ENCODE results near the gene UHRF2. TPM values are rescaled to one million over a fixed set of nuclear protein-coding genes. Genes with fewer than 3 reads are reported as not detected.
A peak's percentile ranks its signal among the peaks of the same experiment; 100 is the strongest.

The UHRF2 gene
- total and polyA plus RNA-seq, 4 experiments from 2014 or later, result 8.7 to 128 (median 70.0) TPM

DNA sequence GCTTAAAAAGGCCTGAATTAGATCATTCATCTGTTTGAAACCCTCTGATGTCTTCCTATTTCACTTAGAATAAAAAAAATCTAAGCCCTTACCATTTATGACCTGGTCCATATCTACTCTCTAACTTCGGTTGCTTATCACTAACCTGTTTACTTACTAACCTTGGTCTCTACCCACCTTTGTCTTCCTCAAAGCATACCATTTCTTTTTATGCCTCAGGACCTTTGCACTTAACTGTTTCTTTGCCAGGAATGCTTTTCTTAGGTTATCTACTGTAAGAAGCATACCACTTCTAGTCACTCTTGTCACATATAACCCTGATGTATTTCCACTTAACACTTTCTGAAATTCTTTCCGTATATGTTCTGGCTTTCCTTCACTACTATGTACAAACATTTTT, 67.0 kb downstream of the UHRF2 start:
- intact Hi-C loops (cut with micrococcal nuclease), result loop anchor here (5.0 kb wide), 1 partner anchor 68 kb away; the partner anchor contains the start of gene UHRF2
- Mint-ChIP-seq H3K27me3 (no peaks in the 10 kb centered on the region), H3K9me3 (no peaks in the 10 kb centered on the region), H3K27ac (no peak overlapping the region), H3K36me3 (peaks cover 25 to 29% of the 10 kb centered on the region in 2 donors), H3K4me3 (no peak overlapping the region), H3K4me1 (peaks cover 0 to 6% (median 2%) of the 10 kb centered on the region in 4 donors)
- ChIA-PET POLR2A (ENCODE audit: partially characterized antibody) (interaction anchor here (0.6 to 1.9 kb wide), 2 partner anchors 62 to 66 kb away, joined by 4 to 5 read pairs; no protein-coding TSS in a partner anchor), CTCF (ENCODE audit: partially characterized antibody) (no interaction called here)
- Histone ChIP-seq H3K36me3 (ENCODE audit: insufficient read depth, low read length) (peaks cover 46% of the 10 kb centered on the region), H3K9me3 (ENCODE audit: control insufficient read depth in 1 of 2, low read length in 2 of 2) (no peaks in the 10 kb centered on the region), H3K4me1 (ENCODE audit: insufficient read depth, low read length) (no peaks in the 10 kb centered on the region), H3K27me3 (ENCODE audit: insufficient read depth, low read length) (no peaks in the 10 kb centered on the region), H3K27ac (ENCODE audit: low read depth, low read length) (no peak overlapping the region), H3K4me3 (ENCODE audit: low read length in 2 of 2) (no peak overlapping the region)
- DNase-seq, result no peak

DNA sequence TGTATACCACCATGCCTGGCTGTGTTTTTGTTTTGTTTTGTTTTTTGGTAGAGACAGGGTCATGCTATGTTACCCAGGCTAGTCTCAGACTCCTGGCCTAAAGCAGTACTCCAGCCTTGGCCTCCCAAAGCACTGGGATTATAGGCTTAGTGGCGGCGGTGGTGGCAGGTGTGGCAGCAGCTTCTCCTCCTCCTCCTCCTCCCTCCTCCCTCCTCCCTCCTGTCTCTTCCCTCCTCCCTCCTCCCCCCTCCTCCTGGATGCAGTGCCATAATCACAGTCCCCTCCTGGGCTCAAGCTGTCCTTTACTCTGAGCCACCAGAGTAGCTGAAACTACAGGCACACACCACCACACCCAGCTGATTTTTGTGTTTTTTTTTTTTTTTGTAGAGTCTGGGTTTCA, 71.2 kb downstream of the UHRF2 start:
- peaks cover 41% of the 10 kb centered on the region for H3K36me3 ChIP-seq (ENCODE audit: insufficient read depth, low read length)
- H3K4me3 Mint-ChIP-seq, result no peak overlapping the region

DNA sequence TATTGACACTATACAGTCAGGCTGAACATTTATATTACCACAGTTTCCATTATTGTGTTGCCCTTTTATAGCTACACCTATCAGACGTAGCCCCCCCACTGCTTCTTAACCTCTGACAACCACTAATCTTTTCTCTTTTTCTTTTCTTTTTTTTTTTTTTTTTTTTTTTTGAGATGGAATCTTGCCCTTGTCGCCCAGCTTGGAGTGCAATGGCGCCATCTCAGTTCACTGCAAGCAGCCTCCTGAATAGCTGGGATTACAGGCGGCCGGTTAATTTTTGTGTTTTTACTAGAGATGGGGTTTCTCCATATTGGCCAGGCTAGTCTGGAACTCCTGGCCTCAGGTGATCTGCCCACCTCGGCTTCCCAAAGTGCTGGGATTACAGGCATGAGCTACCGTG, 75.4 kb downstream of the UHRF2 start:
- H3K27ac Mint-ChIP-seq, result peak overlapping the region in 1 of 7 donors; percentile 29
- peaks cover 22 to 51% of the 10 kb centered on the region in 2 donors for H3K36me3 Mint-ChIP-seq
- no peaks in the 10 kb centered on the region for H3K27me3 Mint-ChIP-seq
- DNase-seq, result peak in 2 of 5 donors; percentile 2 to 3
- intact Hi-C loops (cut with micrococcal nuclease), result no loop called here
- Histone ChIP-seq H3K9me3 (ENCODE audit: control insufficient read depth in 1 of 2, low read length in 2 of 2) (no peaks in the 10 kb centered on the region), H3K4me1 (ENCODE audit: insufficient read depth, low read length) (no peaks in the 10 kb centered on the region), H3K27me3 (ENCODE audit: insufficient read depth, low read length) (no peaks in the 10 kb centered on the region), H3K4me3 (ENCODE audit: low read length in 2 of 2) (no peak overlapping the region), H3K27ac (ENCODE audit: low read depth, low read length) (no peak overlapping the region), H3K36me3 (ENCODE audit: insufficient read depth, low read length) (peaks cover 19% of the 10 kb centered on the region)
- peaks cover 0 to 21% (median 11%) of the 10 kb centered on the region in 4 donors for H3K4me1 Mint-ChIP-seq
- POLR2A ChIA-PET (ENCODE audit: partially characterized antibody), result interaction anchor here (1.5 kb wide), 1 partner anchor 75 kb away, joined by 8 read pairs; the partner anchor contains the start of gene UHRF2
- no peaks in the 10 kb centered on the region for H3K9me3 Mint-ChIP-seq
- CTCF ChIA-PET (ENCODE audit: partially characterized antibody), result interaction anchor here (0.6 to 1.4 kb wide), 5 partner anchors 75 to 249 kb away, joined by 3 to 5 read pairs (median 3); partner anchors contain the start of gene UHRF2
- no peak overlapping the region for H3K4me3 Mint-ChIP-seq

More for the DNA sequence above, 71.2 kb downstream of the UHRF2 start:
- Histone ChIP-seq H3K4me1 (ENCODE audit: insufficient read depth, low read length) (no peaks in the 10 kb centered on the region), H3K27me3 (ENCODE audit: insufficient read depth, low read length) (no peaks in the 10 kb centered on the region), H3K9me3 (ENCODE audit: control insufficient read depth in 1 of 2, low read length in 2 of 2) (no peaks in the 10 kb centered on the region), H3K4me3 (ENCODE audit: low read length in 2 of 2) (no peak overlapping the region), H3K27ac (ENCODE audit: low read depth, low read length) (no peak overlapping the region)
- intact Hi-C loops (cut with micrococcal nuclease), result no loop called here
- Mint-ChIP-seq H3K27me3 (no peaks in the 10 kb centered on the region), H3K4me1 (peaks cover 0 to 9% (median under 1%) of the 10 kb centered on the region in 4 donors), H3K27ac (peak overlapping the region in 2 of 7 donors; percentile 35 to 54), H3K9me3 (no peaks in the 10 kb centered on the region), H3K36me3 (peaks cover 28 to 43% of the 10 kb centered on the region in 2 donors)
- POLR2A ChIA-PET (ENCODE audit: partially characterized antibody), result no interaction called here
- CTCF ChIA-PET (ENCODE audit: partially characterized antibody), result no interaction called here
- DNase-seq, result no peak

DNA sequence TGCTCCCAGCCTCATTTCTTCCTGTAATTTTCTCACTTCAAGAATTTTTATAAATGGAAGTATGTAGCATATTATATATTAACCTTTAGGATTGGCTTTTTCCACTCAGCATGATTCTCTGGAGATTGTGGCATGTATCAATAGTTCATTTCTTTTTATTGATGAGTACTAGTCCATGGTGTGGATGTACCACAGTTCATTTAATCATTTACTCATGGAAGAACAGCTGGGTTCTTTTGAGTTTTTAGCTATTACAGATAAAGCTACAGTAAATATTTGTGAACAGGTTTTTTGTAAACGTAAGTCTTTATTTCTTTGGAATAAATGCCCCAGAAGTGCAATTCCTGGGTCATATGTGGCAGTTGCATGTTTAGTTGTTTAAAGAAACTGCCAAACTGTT, 76.1 kb downstream of the UHRF2 start:
- CTCF ChIA-PET (ENCODE audit: partially characterized antibody), result interaction anchor here (0.8 to 1.4 kb wide), 4 partner anchors 15 to 137 kb away, joined by 3 read pairs; partner anchors contain the start of gene UHRF2
- H3K4me3 Mint-ChIP-seq, result no peak overlapping the region
- POLR2A ChIA-PET (ENCODE audit: partially characterized antibody), result interaction anchor here (1.5 kb wide), 1 partner anchor 76 kb away, joined by 8 read pairs; the partner anchor contains the start of gene UHRF2

GRCh38 chr9:6490863-6491262, 77.9 kb downstream of the UHRF2 start:
- H3K4me3 Mint-ChIP-seq, result no peak overlapping the region
- H3K4me1 ChIP-seq (ENCODE audit: insufficient read depth, low read length), result no peaks in the 10 kb centered on the region
- CTCF ChIA-PET (ENCODE audit: partially characterized antibody), result interaction anchor here (1.4 kb wide), 1 partner anchor 139 kb away, joined by 4 read pairs; no protein-coding TSS in a partner anchor
- no peak for DNase-seq
- H3K27me3 ChIP-seq (ENCODE audit: insufficient read depth, low read length), result no peaks in the 10 kb centered on the region
- H3K4me1 Mint-ChIP-seq, result peaks cover 0 to 20% (median 11%) of the 10 kb centered on the region in 4 donors
- no peak overlapping the region for H3K4me3 ChIP-seq (ENCODE audit: low read length in 2 of 2)
- H3K9me3 ChIP-seq (ENCODE audit: control insufficient read depth in 1 of 2, low read length in 2 of 2), result no peaks in the 10 kb centered on the region
- intact Hi-C loops (cut with micrococcal nuclease), result loop anchor here (5.0 kb wide), 1 partner anchor 139 kb away; no protein-coding TSS in a partner anchor
- no peaks in the 10 kb centered on the region for H3K9me3 Mint-ChIP-seq
- H3K27me3 Mint-ChIP-seq, result no peaks in the 10 kb centered on the region
- H3K27ac Mint-ChIP-seq, result no peak overlapping the region
- H3K36me3 ChIP-seq (ENCODE audit: insufficient read depth, low read length), result peaks cover 22% of the 10 kb centered on the region
- POLR2A ChIA-PET (ENCODE audit: partially characterized antibody), result no interaction called here
- no peak overlapping the region for H3K27ac ChIP-seq (ENCODE audit: low read depth, low read length)
- peaks cover 25 to 59% of the 10 kb centered on the region in 2 donors for H3K36me3 Mint-ChIP-seq

More for the DNA sequence above, 76.1 kb downstream of the UHRF2 start:
- Histone ChIP-seq H3K27ac (ENCODE audit: low read depth, low read length) (no peak overlapping the region), H3K27me3 (ENCODE audit: insufficient read depth, low read length) (no peaks in the 10 kb centered on the region), H3K4me3 (ENCODE audit: low read length in 2 of 2) (no peak overlapping the region), H3K36me3 (ENCODE audit: insufficient read depth, low read length) (peaks cover 19% of the 10 kb centered on the region), H3K9me3 (ENCODE audit: control insufficient read depth in 1 of 2, low read length in 2 of 2) (no peaks in the 10 kb centered on the region), H3K4me1 (ENCODE audit: insufficient read depth, low read length) (no peaks in the 10 kb centered on the region)
- peaks cover 22 to 54% of the 10 kb centered on the region in 2 donors for H3K36me3 Mint-ChIP-seq
- peak overlapping the region in 1 of 7 donors; percentile 22 for H3K27ac Mint-ChIP-seq
- no peak for DNase-seq
- no peaks in the 10 kb centered on the region for H3K27me3 Mint-ChIP-seq
- H3K9me3 Mint-ChIP-seq, result no peaks in the 10 kb centered on the region
- intact Hi-C loops (cut with micrococcal nuclease), result no loop called here
- H3K4me1 Mint-ChIP-seq, result peaks cover 0 to 21% (median 11%) of the 10 kb centered on the region in 4 donors

DNA sequence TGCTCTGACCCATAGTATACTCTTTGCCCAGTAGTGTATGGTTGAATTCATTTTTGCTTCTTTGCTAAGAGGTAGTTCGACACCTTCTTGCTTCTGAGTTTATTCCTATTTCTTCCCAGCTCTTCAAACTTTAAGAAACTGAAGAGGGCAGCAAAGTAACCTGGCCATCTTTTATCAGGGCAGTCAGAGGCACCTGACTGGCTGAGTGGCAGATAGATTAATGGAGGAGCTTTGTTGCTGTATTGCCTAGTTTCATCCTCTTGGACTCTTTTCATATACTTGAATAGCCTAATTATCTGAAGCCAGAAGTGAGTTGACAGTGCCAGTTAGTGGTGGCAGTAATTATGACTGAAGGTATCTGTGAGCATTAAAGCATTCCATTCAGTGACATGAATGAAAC, 82.5 kb downstream of the UHRF2 start:
- no peaks in the 10 kb centered on the region for H3K27me3 ChIP-seq (ENCODE audit: insufficient read depth, low read length)
- POLR2A ChIA-PET (ENCODE audit: partially characterized antibody), result interaction anchor here (0.9 kb wide), 1 partner anchor 83 kb away, joined by 3 read pairs; the partner anchor contains the start of gene UHRF2

GRCh38 chr9:6498982-6499381, 86.0 kb downstream of the UHRF2 start:
- intact Hi-C loops (cut with micrococcal nuclease), result no loop called here
- ChIA-PET CTCF (ENCODE audit: partially characterized antibody) (interaction anchor here (1.2 kb wide), 1 partner anchor 144 kb away, joined by 3 read pairs; no protein-coding TSS in a partner anchor), POLR2A (ENCODE audit: partially characterized antibody) (no interaction called here)
- Mint-ChIP-seq H3K4me3 (no peak overlapping the region), H3K9me3 (no peaks in the 10 kb centered on the region), H3K27me3 (no peaks in the 10 kb centered on the region), H3K4me1 (peaks cover 0 to 3% (median under 1%) of the 10 kb centered on the region in 4 donors), H3K36me3 (peaks cover 55 to 70% of the 10 kb centered on the region in 2 donors), H3K27ac (peak overlapping the region in 2 of 7 donors; percentile 0 to 40)
- Histone ChIP-seq H3K27me3 (ENCODE audit: insufficient read depth, low read length) (no peaks in the 10 kb centered on the region), H3K9me3 (ENCODE audit: control insufficient read depth in 1 of 2, low read length in 2 of 2) (no peaks in the 10 kb centered on the region), H3K4me3 (ENCODE audit: low read length in 2 of 2) (no peak overlapping the region), H3K36me3 (ENCODE audit: insufficient read depth, low read length) (peaks cover 41% of the 10 kb centered on the region), H3K27ac (ENCODE audit: low read depth, low read length) (no peak overlapping the region), H3K4me1 (ENCODE audit: insufficient read depth, low read length) (no peaks in the 10 kb centered on the region)
- no peak for DNase-seq

More for the DNA sequence above, 82.5 kb downstream of the UHRF2 start:
- Mint-ChIP-seq H3K36me3 (peaks cover 48 to 70% of the 10 kb centered on the region in 2 donors), H3K4me3 (no peak overlapping the region), H3K9me3 (no peaks in the 10 kb centered on the region), H3K27me3 (no peaks in the 10 kb centered on the region), H3K27ac (peak overlapping the region in 1 of 7 donors; percentile 22), H3K4me1 (peaks cover 0 to 10% (median 8%) of the 10 kb centered on the region in 4 donors)
- H3K36me3 ChIP-seq (ENCODE audit: insufficient read depth, low read length), result peaks cover 26% of the 10 kb centered on the region
- no peak for DNase-seq
- no peaks in the 10 kb centered on the region for H3K4me1 ChIP-seq (ENCODE audit: insufficient read depth, low read length)
- CTCF ChIA-PET (ENCODE audit: partially characterized antibody), result interaction anchor here (1.0 kb wide), 1 partner anchor 140 kb away, joined by 6 read pairs; no protein-coding TSS in a partner anchor
- no peak overlapping the region for H3K27ac ChIP-seq (ENCODE audit: low read depth, low read length)
- no peak overlapping the region for H3K4me3 ChIP-seq (ENCODE audit: low read length in 2 of 2)
- H3K9me3 ChIP-seq (ENCODE audit: control insufficient read depth in 1 of 2, low read length in 2 of 2), result no peaks in the 10 kb centered on the region
- intact Hi-C loops (cut with micrococcal nuclease), result no loop called here
